HEK293T (cell line): ENCODE data around the gene PREP.

Source experiments
- ARNT ChIP-seq: fragments of 450-650 bp; IDR thresholded peaks from 2 replicates; pipeline ENCODE4 v1.6.1; 2017; ENCODE audit warnings: mild to moderate bottlenecking
- BHLHE40 ChIP-seq: fragments of 450-650 bp; IDR thresholded peaks from 2 replicates; pipeline ENCODE4 v1.6.1; 2016; ENCODE audit warnings: mild to moderate bottlenecking, moderate library complexity, borderline replicate concordance
- ELF4 ChIP-seq: fragments of 450-650 bp; IDR thresholded peaks from 2 replicates; pipeline ENCODE4 v1.6.1; 2017; ENCODE audit warnings: antibody characterized with exemption
- FOXA1 ChIP-seq: fragments of 450-650 bp; IDR thresholded peaks from 2 replicates; pipeline ENCODE4 v1.6.1; 2016; ENCODE audit warnings: mild to moderate bottlenecking
- FOXK2 ChIP-seq: fragments of 450-650 bp; IDR thresholded peaks from 2 replicates; pipeline ENCODE4 v1.6.1; 2016; ENCODE audit warnings: mild to moderate bottlenecking
- FOXM1 ChIP-seq: fragments of 450-650 bp; IDR thresholded peaks from 2 replicates; pipeline ENCODE4 v1.6.1; 2017; ENCODE audit warnings: mild to moderate bottlenecking, borderline replicate concordance
- HDGF ChIP-seq: fragments of 450-650 bp; IDR thresholded peaks from 2 replicates; pipeline ENCODE4 v1.6.1; 2017; ENCODE audit warnings: antibody characterized with exemption, borderline replicate concordance
- PKNOX1 ChIP-seq: fragments of 450-650 bp; IDR thresholded peaks from 2 replicates; pipeline ENCODE4 v1.6.1; 2016
- TARDBP ChIP-seq: fragments of 450-650 bp; IDR thresholded peaks from 2 replicates; pipeline ENCODE4 v1.6.1; 2016
- ZNF384 ChIP-seq: fragments of 450-650 bp; IDR thresholded peaks from 2 replicates; pipeline ENCODE4 v1.6.1; 2016

GRCh38 chr6:105391705-105392104 is 11.2 kb downstream of the PREP start:
- TF ChIP-seq ARNT, result no peak
- no peak for TF ChIP-seq HDGF
- no peak for TF ChIP-seq ZNF384
- no peak for TF ChIP-seq BHLHE40
- TF ChIP-seq FOXA1, result no peak
- TF ChIP-seq PKNOX1, result no peak
- no peak for TF ChIP-seq ELF4
- TF ChIP-seq FOXK2, result no peak
- no peak for TF ChIP-seq FOXM1
- TF ChIP-seq TARDBP, result no peak
